Hematopoietic multipotent progenitor cell treated with erythropoietin and hydrocortisone succinate and interleukin-3 and kit ligand, for 15 days (in vitro differentiated cells): ENCODE results near the gene GC.
"Not testable (repeated sequence)": the region's sequence is repeated elsewhere in the genome, so short reads cannot be mapped to it uniquely, and the experiment has no call there.

Experiments used
- DNase-seq: peaks from one replicate; pipeline ENCODE4 v3.0.0-alpha.2; 2015; ENCODE audit warnings: low spot score

Gene GC

GRCh38 chr4:71783972-71784371 is at the start of gene GC:
Gene GC, minus strand, starts transcription at chr4:71784079. Its CDS starts 61 bp downstream, at chr4:71784018.
- no peak for DNase-seq

GRCh38 chr4:71833232-71833900 is 49.5 kb upstream of the GC start:
- no peak for DNase-seq

- DNase-seq, result no peak
Observed at GRCh38 chr4:71832049-71832448, 48.2 kb upstream of the GC start.

GRCh38 chr4:71830497-71831190 is 46.8 kb upstream of the GC start:
- DNase-seq, result no peak

GRCh38 chr4:71828470-71828869 is 44.6 kb upstream of the GC start:
- no peak for DNase-seq

GRCh38 chr4:71827826-71828225 is 43.9 kb upstream of the GC start:
- DNase-seq, result no peak

GRCh38 chr4:71816676-71817303 is 32.9 kb upstream of the GC start:
- DNase-seq, result no peak

- DNase-seq, result no peak
Observed at GRCh38 chr4:71814433-71814832, 30.6 kb upstream of the GC start.

- DNase-seq, result not testable (repeated sequence)
Observed at GRCh38 chr4:71809805-71810204, 25.9 kb upstream of the GC start.

GRCh38 chr4:71807469-71807868 is 23.6 kb upstream of the GC start:
- no peak for DNase-seq

- DNase-seq, result not testable (repeated sequence)
Observed at GRCh38 chr4:71805230-71805629, 21.4 kb upstream of the GC start.

- not testable (repeated sequence) for DNase-seq
Observed at GRCh38 chr4:71804017-71804697, 20.3 kb upstream of the GC start.

GRCh38 chr4:71785959-71786358 is 2.1 kb upstream of the GC start:
- no peak for DNase-seq

- no peak for DNase-seq
Observed at GRCh38 chr4:71784569-71785197, 804 bp upstream of the GC start.

- DNase-seq, result no peak
Observed at GRCh38 chr4:71777891-71778290, 6.0 kb downstream of the GC start.

- no peak for DNase-seq
Observed at GRCh38 chr4:71775449-71775848, 8.4 kb downstream of the GC start.

GRCh38 chr4:71774136-71774535 is 9.7 kb downstream of the GC start:
- no peak for DNase-seq

GRCh38 chr4:71773004-71773403 is 10.9 kb downstream of the GC start:
- no peak for DNase-seq

GRCh38 chr4:71772592-71772991 is 11.3 kb downstream of the GC start:
- DNase-seq, result no peak

GRCh38 chr4:71771613-71772012 is 12.3 kb downstream of the GC start:
- no peak for DNase-seq

GRCh38 chr4:71769434-71769833 is 14.4 kb downstream of the GC start:
- DNase-seq, result no peak

GRCh38 chr4:71768123-71768522 is 15.8 kb downstream of the GC start:
- DNase-seq, result no peak
